ENCODE results near the gene ULK4. TPM values are rescaled to one million over a fixed set of nuclear protein-coding genes. Genes with fewer than 3 reads are reported as not detected.

The ULK4 gene
- total and polyA plus RNA-seq, 2 of the 4 experiments (the other 2 are of a cell fraction) = 2.7 to 5.0 TPM

DNA sequence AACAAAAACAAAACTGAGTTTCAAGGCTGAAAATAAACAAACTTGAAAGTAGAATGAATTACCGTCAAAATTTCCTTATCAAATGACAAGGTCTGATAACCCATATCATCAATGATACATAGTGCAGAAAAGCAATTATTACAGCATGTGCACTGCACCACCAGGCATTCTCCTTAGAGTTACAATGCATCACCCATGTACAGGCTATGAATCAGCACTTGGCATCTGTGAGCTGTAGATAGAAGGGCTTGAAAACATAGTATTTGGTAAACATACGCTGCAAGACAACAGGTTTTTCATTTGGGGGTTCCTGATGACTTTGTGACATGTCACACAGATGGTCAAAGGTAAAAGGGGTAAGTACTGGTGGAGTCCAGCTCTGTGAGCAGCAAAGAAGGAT is 497.5 kb downstream of the ULK4 start:
- H3K9ac ChIP-seq (ENCODE audit: low read depth, low read length) = no peak overlapping the region
- DNase-seq = peak; percentile 5

More for the DNA sequence above, 497.5 kb downstream of the ULK4 start:
- no peak overlapping the region for H2BK15ac ChIP-seq (ENCODE audit: low read depth, low read length)
- no peaks in the 10 kb centered on the region for H4K20me1 ChIP-seq (ENCODE audit: insufficient read depth, low read length)
- H3K4me1 ChIP-seq (ENCODE audit: control insufficient read depth, insufficient read depth, low read length) = no peaks in the 10 kb centered on the region
- H3K4me2 ChIP-seq (ENCODE audit: low read depth, low read length) = no peak overlapping the region
- no peaks in the 10 kb centered on the region for H3K9me1 ChIP-seq (ENCODE audit: insufficient read depth, low read length)
- no peak overlapping the region for H3K4me3 ChIP-seq (ENCODE audit: insufficient read depth, low read depth, low read length)
- dilution Hi-C loops (cut with HindIII; ENCODE audit: low sequenced_read_pairs, unreplicated experiment) (no loop called here), intact Hi-C loops (cut with micrococcal nuclease) (no loop called here), in situ Hi-C loops (cut with MboI; ENCODE audit: low sequenced_read_pairs) (no loop called here)
- no peak overlapping the region for H3K56ac ChIP-seq (ENCODE audit: extremely low read depth, insufficient read depth, low read length)
- no peak overlapping the region for H2BK20ac ChIP-seq (ENCODE audit: low read depth, low read length)
- no peak for TF ChIP-seq MXI1 (IDR thresholded peaks at IDR 0.05; ENCODE audit: borderline replicate concordance, low read depth, low read length)
- no peak for TF ChIP-seq BHLHE40 (IDR thresholded peaks at IDR 0.05; ENCODE audit: low read depth, low read length)
- TF ChIP-seq CHD1 (IDR thresholded peaks at IDR 0.05; ENCODE audit: low read depth, low read length) = no peak
- no peak for TF ChIP-seq RCOR1 (IDR thresholded peaks at IDR 0.05; ENCODE audit: insufficient replicate concordance, low read length)
- TF ChIP-seq CEBPB (IDR thresholded peaks at IDR 0.05; ENCODE audit: low read depth, low read length) = no peak
- TF ChIP-seq, protein P1, sequence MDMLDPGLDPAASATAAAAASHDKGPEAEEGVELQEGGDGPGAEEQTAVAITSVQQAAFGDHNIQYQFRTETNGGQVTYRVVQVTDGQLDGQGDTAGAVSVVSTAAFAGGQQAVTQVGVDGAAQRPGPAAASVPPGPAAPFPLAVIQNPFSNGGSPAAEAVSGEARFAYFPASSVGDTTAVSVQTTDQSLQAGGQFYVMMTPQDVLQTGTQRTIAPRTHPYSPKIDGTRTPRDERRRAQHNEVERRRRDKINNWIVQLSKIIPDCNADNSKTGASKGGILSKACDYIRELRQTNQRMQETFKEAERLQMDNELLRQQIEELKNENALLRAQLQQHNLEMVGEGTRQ (IDR thresholded peaks at IDR 0.05; ENCODE audit: low read depth, low read length) = no peak
- TF ChIP-seq, protein P2, sequence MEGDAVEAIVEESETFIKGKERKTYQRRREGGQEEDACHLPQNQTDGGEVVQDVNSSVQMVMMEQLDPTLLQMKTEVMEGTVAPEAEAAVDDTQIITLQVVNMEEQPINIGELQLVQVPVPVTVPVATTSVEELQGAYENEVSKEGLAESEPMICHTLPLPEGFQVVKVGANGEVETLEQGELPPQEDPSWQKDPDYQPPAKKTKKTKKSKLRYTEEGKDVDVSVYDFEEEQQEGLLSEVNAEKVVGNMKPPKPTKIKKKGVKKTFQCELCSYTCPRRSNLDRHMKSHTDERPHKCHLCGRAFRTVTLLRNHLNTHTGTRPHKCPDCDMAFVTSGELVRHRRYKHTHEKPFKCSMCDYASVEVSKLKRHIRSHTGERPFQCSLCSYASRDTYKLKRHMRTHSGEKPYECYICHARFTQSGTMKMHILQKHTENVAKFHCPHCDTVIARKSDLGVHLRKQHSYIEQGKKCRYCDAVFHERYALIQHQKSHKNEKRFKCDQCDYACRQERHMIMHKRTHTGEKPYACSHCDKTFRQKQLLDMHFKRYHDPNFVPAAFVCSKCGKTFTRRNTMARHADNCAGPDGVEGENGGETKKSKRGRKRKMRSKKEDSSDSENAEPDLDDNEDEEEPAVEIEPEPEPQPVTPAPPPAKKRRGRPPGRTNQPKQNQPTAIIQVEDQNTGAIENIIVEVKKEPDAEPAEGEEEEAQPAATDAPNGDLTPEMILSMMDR (conservative IDR thresholded peaks at IDR 0.05; ENCODE audit: low read depth, low read length) = no peak
- TF ChIP-seq, protein P3, sequence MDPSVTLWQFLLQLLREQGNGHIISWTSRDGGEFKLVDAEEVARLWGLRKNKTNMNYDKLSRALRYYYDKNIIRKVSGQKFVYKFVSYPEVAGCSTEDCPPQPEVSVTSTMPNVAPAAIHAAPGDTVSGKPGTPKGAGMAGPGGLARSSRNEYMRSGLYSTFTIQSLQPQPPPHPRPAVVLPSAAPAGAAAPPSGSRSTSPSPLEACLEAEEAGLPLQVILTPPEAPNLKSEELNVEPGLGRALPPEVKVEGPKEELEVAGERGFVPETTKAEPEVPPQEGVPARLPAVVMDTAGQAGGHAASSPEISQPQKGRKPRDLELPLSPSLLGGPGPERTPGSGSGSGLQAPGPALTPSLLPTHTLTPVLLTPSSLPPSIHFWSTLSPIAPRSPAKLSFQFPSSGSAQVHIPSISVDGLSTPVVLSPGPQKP (IDR thresholded peaks at IDR 0.05; ENCODE audit: borderline replicate concordance, low read depth, low read length) = no peak
- no peak for TF ChIP-seq NFE2L2 (IDR thresholded peaks at IDR 0.05; ENCODE audit: low read depth, low read length)
- no peak for TF ChIP-seq RFX5 (IDR thresholded peaks at IDR 0.05; ENCODE audit: low read depth, low read length)
- no peak for TF ChIP-seq SMC3 (IDR thresholded peaks at IDR 0.05; ENCODE audit: low read depth, low read length)
- TF ChIP-seq POLR2A (IDR thresholded peaks at IDR 0.05; ENCODE audit: low read depth, low read length) = no peak
- TF ChIP-seq FOS (IDR thresholded peaks at IDR 0.05; ENCODE audit: low read depth, low read length) = no peak
- TF ChIP-seq MAFK (IDR thresholded peaks at IDR 0.05; ENCODE audit: low read depth, low read length) = no peak
- no peak overlapping the region for H4K5ac ChIP-seq (ENCODE audit: low read depth, low read length)
- H3K23ac ChIP-seq (ENCODE audit: low read depth, low read length) = no peak overlapping the region
- H3K79me1 ChIP-seq (ENCODE audit: low read depth in 1 of 2, low read length in 2 of 2) = no peaks in the 10 kb centered on the region
- no peak overlapping the region for H2AK5ac ChIP-seq (ENCODE audit: low read depth, low read length)
- no peak overlapping the region for H3K4ac ChIP-seq (ENCODE audit: low read depth, low read length)
- peak; percentile 48 for ATAC-seq (ENCODE audit: low read depth)
- no peak overlapping the region for H3K14ac ChIP-seq (replicated peaks; ENCODE audit: low read depth, low read length)
- H2BK5ac ChIP-seq (ENCODE audit: low read depth, low read length, poor library complexity, severe bottlenecking) = no peak overlapping the region
- H2BK120ac ChIP-seq (ENCODE audit: low read depth, low read length) = no peak overlapping the region
- H3K27ac ChIP-seq (ENCODE audit: insufficient read depth, low read length) = no peak overlapping the region
- POLR2A ChIA-PET (ENCODE audit: unreplicated experiment) = no interaction called here
- no peak overlapping the region for H3K18ac ChIP-seq (ENCODE audit: low read depth, low read length)
- CTCF ChIA-PET = interaction anchor here (0.7 kb wide), 1 partner anchor 72 kb away, joined by 4 read pairs; no protein-coding TSS in a partner anchor
- no peak overlapping the region for H4K91ac ChIP-seq (ENCODE audit: insufficient read depth, low read depth, low read length)
- H2AK9ac ChIP-seq (replicated peaks; ENCODE audit: low read depth, low read length, poor library complexity) = no peak overlapping the region
- H2AFZ ChIP-seq (replicated peaks; ENCODE audit: low read length, poor library complexity) = no peak overlapping the region
- no TSS peak for BruUV-seq (replicated peaks)
- no peak overlapping the region for H4K8ac ChIP-seq (ENCODE audit: low read depth in 2 of 2, low read length in 2 of 2)
- H3K9me3 ChIP-seq (ENCODE audit: control insufficient read depth, insufficient read depth, low read length) = peaks cover 2% of the 10 kb centered on the region; the same call in 1 of the 2 replicates
- no CpG with 5 or more reads among the region's 2 CpGs for WGBS, 2 experiments (ENCODE audit: extremely low coverage in 2 of 2, insufficient read length in 1 of 2)
- H3K27me3 ChIP-seq (ENCODE audit: control insufficient read depth, insufficient read depth, low read length) = no peaks in the 10 kb centered on the region
- no peaks in the 10 kb centered on the region for H3K36me3 ChIP-seq (ENCODE audit: control insufficient read depth, insufficient read depth, low read length)
